Activated CD8-positive, alpha-beta T cell treated with anti-CD3 and anti-CD28 coated beads for 36 hours (primary cell): ENCODE measurements around the gene NUP93. TPM values are rescaled to one million over a fixed set of nuclear protein-coding genes. Genes with fewer than 3 reads are reported as not detected.

Source experiments
- ATAC-seq: fragments of 200-7000 bp; cut with Tn5 transposase; one replicate; pipeline ENCODE4 v1.10.0; 2021; ENCODE audit warnings: mild to moderate bottlenecking, moderate library complexity
- CTCF ChIA-PET: fragments of 350-600 bp; sonication (Branson Sonifier 250); formaldehyde crosslinking; loops from one replicate; lab custom pipeline; 2021; ENCODE audit warnings: antibody characterized with exemption; lab: Charles Lee
- POLR2A ChIA-PET: fragments of 350-600 bp; sonication (Branson Sonifier 250); formaldehyde crosslinking; loops from one replicate; lab custom pipeline; 2021; ENCODE audit warnings: antibody characterized with exemption; lab: Charles Lee
- DNase-seq: peaks from one replicate; pipeline ENCODE4 v3.0.0-alpha.2; 2020
- H3K27ac Mint-ChIP-seq: one replicate; pipeline ENCODE4 v1.8.0; 2021; ENCODE audit warnings: mild to moderate bottlenecking, mixed read lengths
- H3K27me3 Mint-ChIP-seq: one replicate; pipeline ENCODE4 v1.8.0; 2021; ENCODE audit warnings: mixed read lengths
- H3K36me3 Mint-ChIP-seq: one replicate; pipeline ENCODE4 v1.8.0; 2021; ENCODE audit warnings: low read depth, mixed read lengths
- H3K4me1 Mint-ChIP-seq: one replicate; pipeline ENCODE4 v1.8.0; 2021; ENCODE audit warnings: low read depth, mixed read lengths
- H3K4me3 Mint-ChIP-seq: one replicate; pipeline ENCODE4 v1.8.0; 2021; ENCODE audit warnings: mild to moderate bottlenecking, moderate library complexity, mixed read lengths
- H3K9me3 Mint-ChIP-seq: one replicate; pipeline ENCODE4 v1.8.0; 2021; ENCODE audit warnings: mixed read lengths
- CTCF ChIP-seq: fragments of 200-600 bp; IDR thresholded peaks from one replicate; pipeline ENCODE4 v1.8.0; 2022; ENCODE audit warnings: antibody characterized with exemption, mild to moderate bottlenecking
- intact Hi-C: fragments of 100-400 bp; cut with micrococcal nuclease; formaldehyde crosslinking; loops from one replicate; pipeline ENCODE4 v1.10.0; 2022
- total RNA-seq, 2 experiments: library from RNA; stranded (reverse); gene quantifications; one replicate each; pipeline ENCODE4 v1.2.3, GENCODE V29; 2021

The NUP93 gene
- total RNA-seq, 2 experiments from 2014 or later, result 171 to 191 TPM

GRCh38 chr16:56842133-56842532 is 112.2 kb downstream of the NUP93 start:
- no peak for TF ChIP-seq CTCF
- intact Hi-C loops, result no loop called here
- H3K36me3 Mint-ChIP-seq, result peaks cover 39% of the 10 kb centered on the region
- no peak for DNase-seq
- ChIA-PET POLR2A (interaction anchor here (0.7 kb wide), 1 partner anchor 18 kb away, joined by 3 read pairs; no protein-coding TSS in a partner anchor), CTCF (interaction anchor here (0.9 to 1.8 kb wide), 4 partner anchors 13 to 27 kb away, joined by 3 to 7 read pairs (median 3); no protein-coding TSS in a partner anchor)
- H3K9me3 Mint-ChIP-seq, result no peaks in the 10 kb centered on the region
- H3K27me3 Mint-ChIP-seq, result no peaks in the 10 kb centered on the region
- H3K4me3 Mint-ChIP-seq, result no peak overlapping the region
- peaks cover 14% of the 10 kb centered on the region for H3K4me1 Mint-ChIP-seq
- no peak for ATAC-seq
- no peak overlapping the region for H3K27ac Mint-ChIP-seq

- Mint-ChIP-seq H3K4me1 (peaks cover 23% of the 10 kb centered on the region), H3K4me3 (no peak overlapping the region), H3K36me3 (peaks cover 34% of the 10 kb centered on the region), H3K27ac (no peak overlapping the region), H3K9me3 (no peaks in the 10 kb centered on the region), H3K27me3 (no peaks in the 10 kb centered on the region)
- no peak for TF ChIP-seq CTCF
- ATAC-seq, result no peak
- CTCF ChIA-PET, result interaction anchor here (1.8 kb wide), 1 partner anchor 23 kb away, joined by 7 read pairs; no protein-coding TSS in a partner anchor
- intact Hi-C loops, result no loop called here
- POLR2A ChIA-PET, result no interaction called here
- DNase-seq, result no peak
Measured at GRCh38 chr16:56844056-56844455, 114.1 kb downstream of the NUP93 start.

- H3K27ac Mint-ChIP-seq, result peak overlapping the region; percentile 70
- no peak overlapping the region for H3K4me3 Mint-ChIP-seq
- H3K9me3 Mint-ChIP-seq, result no peaks in the 10 kb centered on the region
- H3K27me3 Mint-ChIP-seq, result no peaks in the 10 kb centered on the region
- peaks cover 26% of the 10 kb centered on the region for H3K4me1 Mint-ChIP-seq
- DNase-seq, result peak; percentile 46
- no peak for TF ChIP-seq CTCF
- peaks cover 14% of the 10 kb centered on the region for H3K36me3 Mint-ChIP-seq
- intact Hi-C loops, result no loop called here
- peak; percentile 72 for ATAC-seq
- POLR2A ChIA-PET, result interaction anchor here (0.7 to 2.6 kb wide), 4 partner anchors 10 to 99 kb away, joined by 3 to 9 read pairs (median 6); partner anchors contain the start of gene HERPUD1
- CTCF ChIA-PET, result interaction anchor here (0.8 to 2.4 kb wide), 4 partner anchors 8 to 146 kb away, joined by 3 to 10 read pairs (median 4); no protein-coding TSS in a partner anchor
Measured at GRCh38 chr16:56847173-56847910, 117.4 kb downstream of the NUP93 start.

- peak; percentile 29 for ATAC-seq
- Mint-ChIP-seq H3K4me3 (no peak overlapping the region), H3K27me3 (no peaks in the 10 kb centered on the region), H3K9me3 (no peaks in the 10 kb centered on the region), H3K27ac (peak overlapping the region; percentile 59), H3K4me1 (peaks cover 26% of the 10 kb centered on the region), H3K36me3 (peaks cover 10% of the 10 kb centered on the region)
- TF ChIP-seq CTCF, result no peak
- intact Hi-C loops, result no loop called here
- DNase-seq, result peak; percentile 25
- ChIA-PET POLR2A (interaction anchor here (0.6 to 2.6 kb wide), 5 partner anchors 10 to 131 kb away, joined by 3 to 9 read pairs (median 6); no protein-coding TSS in a partner anchor), CTCF (interaction anchor here (1.0 to 2.4 kb wide), 2 partner anchors 19 to 27 kb away, joined by 3 to 10 read pairs; no protein-coding TSS in a partner anchor)
Measured at GRCh38 chr16:56848029-56848936, 118.4 kb downstream of the NUP93 start.
